ENCODE measurements around the gene IQCK. TPM values are rescaled to one million over a fixed set of nuclear protein-coding genes. Genes with fewer than 3 reads are reported as not detected.
A peak's percentile ranks its signal among the peaks of the same experiment; 100 is the strongest.

The IQCK gene
- total RNA-seq, 2 donors from 2014 or later, result 26.0 to 42.2 TPM

DNA sequence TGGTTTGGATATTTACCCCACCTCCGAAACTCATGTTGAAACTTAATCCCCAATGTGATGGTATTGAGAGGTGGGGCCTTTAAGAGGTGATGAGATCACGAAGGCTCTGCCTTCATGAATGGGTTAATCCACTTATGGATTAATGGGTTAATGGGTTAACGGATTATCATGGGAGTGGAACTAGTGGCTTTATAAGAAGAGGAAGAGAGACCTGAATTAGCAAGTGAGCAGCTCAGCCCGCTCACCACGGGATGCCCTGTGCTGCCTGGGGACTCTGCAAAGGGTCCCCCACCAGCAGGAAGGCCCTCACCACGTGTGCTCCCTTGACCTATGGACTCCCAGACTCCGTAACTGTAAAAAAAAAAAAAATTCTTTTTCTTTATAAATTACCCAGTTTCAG, 183.1 kb downstream of the IQCK start:
- intact Hi-C loops (cut with DNase I), result no loop called here
- H3K4me1 ChIP-seq (replicated peaks), result no peaks in the 10 kb centered on the region
- no peak for TF ChIP-seq POLR2AphosphoS5 (IDR thresholded peaks at IDR 0.05)
- no peak for TF ChIP-seq POLR2A (IDR thresholded peaks at IDR 0.05)
- no peaks in the 10 kb centered on the region for H3K9me3 ChIP-seq
- no peak overlapping the region for H3K4me3 ChIP-seq
- no peaks in the 10 kb centered on the region for H3K27me3 ChIP-seq (replicated peaks; ENCODE audit: insufficient read depth)
- DNase-seq (ENCODE audit: low spot score), result no peak
- 77% methylated on average over 7 of the region's 7 CpGs for WGBS
- H3K27ac ChIP-seq, result no peak overlapping the region
- H3K36me3 ChIP-seq, result no peaks in the 10 kb centered on the region

- Histone ChIP-seq H3K36me3 (no peaks in the 10 kb centered on the region), H3K27me3 (replicated peaks; ENCODE audit: insufficient read depth) (no peaks in the 10 kb centered on the region), H3K4me1 (replicated peaks) (no peaks in the 10 kb centered on the region), H3K4me3 (no peak overlapping the region), H3K9me3 (no peaks in the 10 kb centered on the region), H3K27ac (no peak overlapping the region)
- intact Hi-C loops (cut with DNase I), result loop anchor here (5.0 kb wide), 2 partner anchors 395 to 475 kb away; no protein-coding TSS in a partner anchor
- TF ChIP-seq POLR2AphosphoS5 (IDR thresholded peaks at IDR 0.05) (peak; percentile 19), POLR2A (IDR thresholded peaks at IDR 0.05) (no peak)
- TF ChIP-seq, protein P1, sequence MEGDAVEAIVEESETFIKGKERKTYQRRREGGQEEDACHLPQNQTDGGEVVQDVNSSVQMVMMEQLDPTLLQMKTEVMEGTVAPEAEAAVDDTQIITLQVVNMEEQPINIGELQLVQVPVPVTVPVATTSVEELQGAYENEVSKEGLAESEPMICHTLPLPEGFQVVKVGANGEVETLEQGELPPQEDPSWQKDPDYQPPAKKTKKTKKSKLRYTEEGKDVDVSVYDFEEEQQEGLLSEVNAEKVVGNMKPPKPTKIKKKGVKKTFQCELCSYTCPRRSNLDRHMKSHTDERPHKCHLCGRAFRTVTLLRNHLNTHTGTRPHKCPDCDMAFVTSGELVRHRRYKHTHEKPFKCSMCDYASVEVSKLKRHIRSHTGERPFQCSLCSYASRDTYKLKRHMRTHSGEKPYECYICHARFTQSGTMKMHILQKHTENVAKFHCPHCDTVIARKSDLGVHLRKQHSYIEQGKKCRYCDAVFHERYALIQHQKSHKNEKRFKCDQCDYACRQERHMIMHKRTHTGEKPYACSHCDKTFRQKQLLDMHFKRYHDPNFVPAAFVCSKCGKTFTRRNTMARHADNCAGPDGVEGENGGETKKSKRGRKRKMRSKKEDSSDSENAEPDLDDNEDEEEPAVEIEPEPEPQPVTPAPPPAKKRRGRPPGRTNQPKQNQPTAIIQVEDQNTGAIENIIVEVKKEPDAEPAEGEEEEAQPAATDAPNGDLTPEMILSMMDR (IDR thresholded peaks at IDR 0.05), result peak; percentile 56 to 91 (median 88)
- 26% methylated on average over 24 of the region's 24 CpGs for WGBS
- peak; percentile 57 for DNase-seq (ENCODE audit: low spot score)
Measured at GRCh38 chr16:19907161-19907992, 189.3 kb downstream of the IQCK start.

Small RNA genes within 50 kb of the gene (small RNA-seq; reads per million reads assigned to genes)
- gene LARP7P2, result 0 reads per million in 2 donors

Other genes with a start within 250 kb of the IQCK start
- 10 to 100 TPM; 67.8 to 92.1 TPM for gene GDE1, start 196.2 kb upstream of the IQCK start, total RNA-seq
- 10 to 100 TPM; 13.8 to 20.7 TPM for gene CCP110, start 194.3 kb upstream of the IQCK start, total RNA-seq
- gene VPS35L, start 162.6 kb upstream of the IQCK start, total RNA-seq, result 10 to 100 TPM; 58.8 to 74.0 TPM
- gene KNOP1, start within 50 bp of the IQCK start, total RNA-seq, result 10 to 100 TPM; 11.2 to 26.6 TPM
- 100 to 1,000 TPM in 1 of 2 donors, 10 to 100 TPM in 1; 19.4 to 256 TPM for gene GPRC5B, start 166.6 kb downstream of the IQCK start, total RNA-seq